CD4-positive, alpha-beta T cell treated with Interferon gamma for 1 hour (primary cell): ENCODE measurements around the gene CORO2A.

Experiments used
- DNase-seq: peaks from one replicate; pipeline ENCODE4 v3.0.0-alpha.2; 2020

Gene CORO2A

DNA sequence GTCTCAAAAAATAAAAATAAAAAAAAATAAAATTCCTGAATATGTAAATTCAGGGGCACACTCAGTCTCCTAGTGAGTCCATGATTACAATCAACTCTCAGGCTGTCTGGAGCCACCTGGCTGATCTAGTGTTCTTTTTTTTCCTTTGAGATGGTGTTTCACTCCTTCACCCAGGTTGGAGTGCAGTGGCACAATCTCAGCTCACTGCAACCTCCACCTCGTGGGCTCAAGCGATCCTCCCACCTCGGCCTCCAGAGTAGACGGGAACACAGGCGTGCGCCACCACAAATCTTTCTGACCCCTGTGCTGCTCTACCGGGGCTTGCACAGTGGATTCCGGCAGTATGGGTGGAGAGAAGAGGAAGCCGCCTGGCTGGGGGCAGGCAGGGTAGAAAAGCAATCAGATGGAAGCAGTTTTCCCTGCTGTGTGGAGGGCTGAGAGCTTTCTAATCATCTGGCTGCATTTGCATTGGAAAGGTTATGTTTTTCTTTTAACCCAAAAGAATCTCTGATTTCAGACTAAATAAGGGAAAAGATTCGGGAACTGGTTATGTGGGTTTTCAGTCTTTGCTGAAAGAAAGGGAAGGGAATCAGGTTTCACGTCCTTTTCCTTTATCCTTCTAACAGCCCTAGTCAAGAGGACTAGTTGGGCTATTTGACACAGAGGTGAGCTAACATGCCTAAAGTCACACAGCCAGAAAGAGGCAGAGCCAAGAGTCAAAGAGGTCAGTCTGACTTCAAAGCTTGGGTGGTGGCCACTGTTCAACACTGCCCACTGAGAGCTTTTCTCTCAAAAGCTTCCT lies 26.3 kb upstream of the CORO2A start:
- DNase-seq, result no peak

- DNase-seq, result no peak
These were observed 24.8 kb upstream of the CORO2A start for GRCh38 chr9:98217255-98217654.

- no peak for DNase-seq
These were observed 24.0 kb upstream of the CORO2A start for GRCh38 chr9:98216391-98216790.

DNA sequence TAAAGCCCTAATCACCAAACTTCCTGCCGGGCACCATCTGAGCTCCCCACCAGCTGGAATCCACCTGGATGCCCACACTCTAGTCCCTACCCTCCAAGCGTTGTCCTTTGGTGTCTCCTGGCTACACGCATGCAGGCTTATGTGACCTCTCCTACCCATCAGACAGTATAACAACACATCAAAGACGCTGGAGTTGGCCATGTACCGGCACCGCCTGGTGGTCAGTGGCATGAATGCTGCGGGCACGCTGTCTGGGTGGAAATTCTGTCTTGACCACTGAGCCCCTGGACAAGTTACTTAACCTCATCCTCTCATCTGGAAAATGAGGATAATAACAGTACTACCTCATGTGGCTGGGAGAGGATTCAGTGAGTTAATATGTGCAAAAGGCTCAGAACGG lies 23.4 kb upstream of the CORO2A start:
- no peak for DNase-seq

- DNase-seq, result no peak
These were observed 22.8 kb upstream of the CORO2A start for GRCh38 chr9:98215271-98215670.

GRCh38 chr9:98214811-98215210 lies 22.4 kb upstream of the CORO2A start:
- DNase-seq, result no peak

DNA sequence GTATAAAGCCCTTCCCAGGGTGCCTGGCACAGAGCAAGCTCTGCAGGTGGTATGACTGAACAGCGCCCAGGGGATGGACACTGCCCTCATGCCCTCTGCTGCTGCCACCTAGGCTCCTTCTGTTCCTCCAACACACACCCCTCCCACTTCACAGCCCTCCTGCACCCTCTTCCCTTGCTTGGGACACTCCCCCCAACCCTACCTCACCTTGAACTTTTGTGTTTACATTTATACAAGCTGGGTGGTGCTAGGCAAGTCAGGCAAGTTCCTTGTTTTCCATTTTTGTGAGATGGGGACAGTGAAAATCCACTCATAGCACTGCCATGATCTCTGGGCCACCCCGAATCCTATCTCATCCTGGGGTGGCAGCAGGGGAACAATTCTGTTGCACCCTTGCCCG lies 18.8 kb upstream of the CORO2A start:
- no peak for DNase-seq

DNA sequence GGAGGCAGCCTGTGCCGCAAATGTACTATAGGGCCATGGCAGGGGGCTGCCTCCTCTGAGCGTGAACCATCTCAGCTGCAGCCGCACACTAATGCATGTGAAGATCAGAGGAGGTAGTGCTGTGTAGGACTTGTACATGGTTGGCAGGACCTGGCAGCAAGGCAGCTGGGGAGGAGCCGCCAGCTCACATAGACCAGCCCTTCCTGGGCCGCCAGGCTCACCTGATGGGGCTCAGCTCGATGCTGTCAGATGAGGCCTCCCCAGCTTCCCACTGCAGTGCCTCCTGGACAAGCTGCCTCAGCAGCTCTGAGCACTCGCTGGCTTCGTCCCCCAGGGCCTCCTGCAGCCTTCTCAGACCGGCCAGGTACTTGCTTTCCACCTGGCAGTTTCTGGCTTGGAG lies 18.0 kb upstream of the CORO2A start:
- no peak for DNase-seq

DNA sequence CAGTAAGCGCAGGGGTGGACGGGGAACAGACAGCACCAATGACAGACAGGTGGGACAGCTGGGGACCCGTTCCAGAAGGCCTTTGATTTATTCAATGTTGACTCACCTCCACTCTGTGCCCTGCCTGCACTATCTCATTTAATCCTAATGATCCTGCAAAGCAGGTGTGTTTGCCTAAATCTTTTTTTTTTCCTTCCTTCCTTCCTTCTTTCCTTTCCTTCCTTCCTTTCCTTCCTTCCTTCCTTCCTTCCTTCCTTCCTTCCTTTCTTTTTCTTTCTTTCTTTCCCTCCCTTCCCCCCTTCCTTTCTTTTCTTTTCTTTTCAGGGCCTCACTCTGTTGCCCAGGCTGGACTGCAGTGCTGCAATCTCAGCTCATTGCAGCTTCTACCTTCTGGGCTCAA lies 17.1 kb upstream of the CORO2A start:
- DNase-seq, result no peak

DNA sequence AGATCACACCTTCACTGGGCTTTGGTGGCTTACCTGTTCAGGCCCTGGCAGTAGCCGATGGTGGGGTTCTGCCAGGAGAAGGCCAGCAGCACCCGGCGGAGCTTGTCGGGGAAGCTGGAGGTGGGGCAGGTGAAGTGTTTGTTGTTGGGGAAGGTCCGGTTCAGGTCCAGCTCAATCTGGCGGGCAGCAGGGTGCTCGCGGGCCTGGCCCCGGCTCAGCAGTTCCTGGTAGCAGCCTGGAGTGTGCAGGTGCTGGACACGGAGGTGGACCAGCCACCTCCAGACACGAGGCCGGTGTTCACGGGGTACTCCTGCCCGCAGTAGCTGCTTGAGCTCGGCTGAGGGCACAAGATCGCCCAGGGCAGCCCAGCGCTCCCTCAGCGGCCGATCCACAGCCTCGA lies 16.2 kb upstream of the CORO2A start:
- DNase-seq, result no peak

- no peak for DNase-seq
These were observed 15.2 kb upstream of the CORO2A start for GRCh38 chr9:98207606-98208005.

- DNase-seq, result no peak
These were observed 14.3 kb upstream of the CORO2A start for GRCh38 chr9:98206754-98207153.

DNA sequence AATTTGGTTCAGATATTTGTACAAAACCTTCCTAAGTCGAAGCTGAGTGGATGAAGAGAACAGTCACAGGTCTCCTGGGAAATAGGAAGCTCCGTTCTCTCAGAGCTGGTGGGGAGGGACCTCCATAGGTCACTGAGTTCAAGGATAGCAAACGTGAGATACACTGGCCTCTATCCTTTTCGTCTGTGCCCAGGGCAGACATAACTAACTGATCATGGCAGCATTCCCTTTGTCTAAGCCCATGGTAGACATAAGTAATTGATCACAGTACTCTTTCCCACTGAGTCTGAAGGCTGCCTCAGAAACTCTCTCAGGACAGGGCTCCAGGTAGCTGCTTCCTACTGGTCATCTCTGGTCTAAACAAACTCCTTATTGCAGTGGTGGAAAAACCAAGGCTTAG lies 12.3 kb upstream of the CORO2A start:
- DNase-seq, result no peak

DNA sequence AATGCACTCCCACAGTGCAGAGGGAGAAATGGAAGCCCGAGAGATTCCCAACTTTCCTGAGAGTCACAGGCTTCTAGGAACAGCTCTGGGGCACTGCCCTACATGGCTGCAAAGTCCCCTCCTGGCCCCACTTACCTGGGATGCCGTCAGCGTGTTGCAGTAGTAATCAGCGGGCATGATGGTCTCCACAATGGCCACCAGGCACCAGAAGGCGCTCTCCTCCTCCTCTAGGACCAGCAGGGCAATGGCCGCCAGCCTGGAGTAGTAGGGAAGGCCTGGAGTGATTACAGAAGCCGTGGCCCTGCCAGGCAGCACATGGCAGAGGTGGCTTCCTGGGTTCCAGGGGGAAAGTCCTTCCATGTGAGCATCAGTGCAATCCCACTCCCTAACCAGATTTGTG lies 10.7 kb upstream of the CORO2A start:
- no peak for DNase-seq

GRCh38 chr9:98202252-98202651 lies 9.8 kb upstream of the CORO2A start:
- no peak for DNase-seq

DNA sequence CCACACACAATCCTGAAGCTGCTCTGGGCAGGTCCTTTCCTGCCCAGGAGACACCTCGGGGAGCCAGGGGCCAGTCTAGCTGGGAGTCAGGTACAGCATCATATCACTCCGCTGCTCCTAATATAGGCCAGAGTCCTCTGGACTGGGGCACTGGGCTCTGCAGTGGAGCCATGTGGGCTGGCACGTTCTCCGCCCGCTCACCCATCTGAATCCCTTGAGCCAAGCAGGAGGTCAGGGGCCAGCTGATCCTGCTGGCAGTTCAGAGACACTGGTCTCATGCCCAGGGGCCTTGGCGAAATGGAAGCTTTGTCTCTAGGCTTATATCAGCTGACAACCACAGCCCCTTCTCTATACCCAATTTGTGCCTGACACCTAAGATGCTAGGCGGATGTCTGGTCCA lies 9.3 kb upstream of the CORO2A start:
- DNase-seq, result no peak

DNA sequence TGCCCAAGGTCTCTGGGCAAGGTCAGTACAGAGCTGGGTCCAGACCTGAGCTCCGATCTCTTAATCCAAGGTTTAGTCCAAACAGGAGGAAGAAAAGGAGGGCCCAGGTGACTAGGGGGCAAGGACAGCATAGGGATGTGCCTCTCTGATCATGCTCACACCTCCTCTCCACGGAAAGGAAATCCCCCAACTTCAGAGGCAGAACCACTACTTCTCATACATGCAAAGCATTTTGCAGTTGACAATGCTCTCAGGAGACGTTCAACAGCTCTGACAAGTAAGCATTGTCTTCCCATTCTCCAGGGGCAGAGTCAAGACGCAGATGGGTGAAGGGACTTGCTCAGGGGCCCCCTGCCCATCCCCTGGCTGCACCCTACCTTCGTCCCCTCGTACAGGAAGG lies 8.7 kb upstream of the CORO2A start:
- DNase-seq, result no peak

DNA sequence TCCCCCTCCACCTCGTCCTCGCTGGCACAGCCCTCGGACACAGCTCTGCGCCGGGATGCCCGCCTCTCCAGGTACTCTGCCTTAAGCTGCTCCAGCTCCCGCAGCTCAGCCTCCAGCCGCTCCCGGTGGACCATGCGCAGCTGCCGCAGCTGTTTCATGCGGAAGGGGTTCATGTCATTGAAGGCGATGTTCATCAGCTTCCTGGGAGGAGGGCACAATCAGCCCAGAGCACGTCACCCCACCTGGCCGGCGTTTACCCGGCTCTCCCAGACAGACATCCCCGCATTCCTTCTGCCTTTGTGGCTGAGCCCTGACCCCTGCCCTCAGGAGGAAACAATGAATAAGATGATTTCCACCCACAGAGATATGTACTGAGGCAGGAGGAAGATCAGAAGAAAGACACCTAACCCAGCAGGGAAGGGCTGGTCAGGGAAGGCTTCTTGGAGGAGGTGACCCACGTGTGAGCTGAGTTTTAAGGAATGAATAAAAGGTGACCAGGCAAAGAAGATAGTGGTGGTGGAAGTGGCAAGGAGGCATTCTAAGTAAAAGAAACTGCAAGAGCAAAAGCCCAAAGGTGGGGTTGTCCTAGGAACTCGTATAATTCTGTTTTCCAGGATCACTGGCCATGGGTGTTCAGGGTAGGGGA lies 7.1 kb upstream of the CORO2A start:
- no peak for DNase-seq

GRCh38 chr9:98195671-98196070 lies 3.2 kb upstream of the CORO2A start:
- no peak for DNase-seq

GRCh38 chr9:98193336-98193944 lies 1.0 kb upstream of the CORO2A start:
- no peak for DNase-seq

DNA sequence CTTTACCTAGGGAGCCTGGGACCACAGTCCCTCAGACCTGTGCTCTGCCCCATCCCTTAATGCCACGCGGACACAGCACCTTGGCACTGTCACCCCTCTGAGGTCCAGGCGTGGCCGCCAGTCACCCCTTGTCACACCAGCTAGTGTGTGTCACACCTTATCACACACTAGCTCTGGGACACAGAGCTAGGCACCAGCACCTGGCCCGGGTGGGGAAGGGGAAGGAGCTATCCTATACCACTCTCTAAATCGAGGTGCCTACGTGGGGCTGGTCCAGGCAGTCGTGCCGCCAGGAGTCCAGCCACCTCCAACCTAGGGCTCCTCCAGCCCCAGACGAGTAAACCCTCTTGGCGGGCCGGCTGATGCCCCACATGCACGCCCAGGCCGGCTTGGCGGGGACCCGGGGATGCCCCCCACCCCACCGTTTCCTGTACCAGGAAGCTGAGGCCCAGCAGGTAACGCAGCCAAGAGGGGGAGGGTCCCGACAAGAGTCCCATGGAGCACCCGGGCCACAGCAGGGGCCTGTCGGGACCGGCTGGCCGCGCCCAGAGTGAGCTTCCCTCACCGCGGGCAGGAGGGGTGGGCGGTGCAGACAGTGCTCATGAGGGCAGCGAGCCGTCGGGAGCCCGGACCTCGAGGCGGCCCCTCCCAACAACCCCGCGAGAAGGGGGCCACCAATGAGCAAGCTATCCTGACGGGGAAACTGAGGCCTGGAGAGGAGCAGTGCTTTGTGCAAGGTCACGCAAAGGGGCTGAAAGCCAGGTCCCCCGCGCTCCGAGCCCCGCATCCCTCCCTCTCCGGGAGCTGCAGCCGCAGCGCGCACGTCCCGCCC lies 550 bp downstream of the CORO2A start:
- no peak for DNase-seq

DNA sequence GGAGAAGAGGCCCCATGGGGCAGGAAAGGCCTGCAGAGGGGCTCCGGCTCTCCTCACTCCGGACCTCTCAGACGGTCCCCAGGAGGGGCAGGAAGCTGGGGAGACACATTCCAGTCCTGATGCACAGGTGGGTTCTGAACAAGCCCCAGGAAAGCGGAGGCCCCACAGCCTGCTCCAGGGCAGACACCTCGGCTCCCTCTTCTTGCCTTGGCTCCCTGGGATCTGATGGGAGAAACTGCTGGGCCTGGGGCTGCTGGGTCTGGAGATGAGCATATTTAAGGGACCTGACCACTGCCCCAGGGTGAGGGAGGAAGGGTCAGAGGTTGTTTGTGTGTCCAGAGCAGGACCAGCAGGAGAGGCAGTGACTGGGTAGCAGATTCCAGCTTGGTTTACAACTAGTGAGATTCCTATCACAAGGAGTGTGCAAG lies 1.2 kb downstream of the CORO2A start:
- no peak for DNase-seq

DNA sequence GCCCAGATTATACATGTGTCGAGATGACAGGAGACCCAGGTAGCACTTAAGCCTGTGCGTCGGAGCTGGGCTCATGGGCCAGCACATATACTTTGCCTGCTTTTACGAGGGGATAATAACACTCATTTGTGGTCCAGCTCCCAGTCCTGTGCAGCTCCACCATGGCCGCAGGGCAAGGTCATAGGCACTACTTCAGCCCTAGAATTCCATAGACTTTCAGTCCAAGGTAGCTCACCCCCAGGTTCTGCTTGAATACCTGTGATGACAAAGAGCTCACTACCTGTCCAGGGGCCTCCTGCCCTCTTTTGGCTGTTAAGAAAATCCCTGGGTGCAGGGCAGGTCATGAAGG lies 1.7 kb downstream of the CORO2A start:
- no peak for DNase-seq

DNA sequence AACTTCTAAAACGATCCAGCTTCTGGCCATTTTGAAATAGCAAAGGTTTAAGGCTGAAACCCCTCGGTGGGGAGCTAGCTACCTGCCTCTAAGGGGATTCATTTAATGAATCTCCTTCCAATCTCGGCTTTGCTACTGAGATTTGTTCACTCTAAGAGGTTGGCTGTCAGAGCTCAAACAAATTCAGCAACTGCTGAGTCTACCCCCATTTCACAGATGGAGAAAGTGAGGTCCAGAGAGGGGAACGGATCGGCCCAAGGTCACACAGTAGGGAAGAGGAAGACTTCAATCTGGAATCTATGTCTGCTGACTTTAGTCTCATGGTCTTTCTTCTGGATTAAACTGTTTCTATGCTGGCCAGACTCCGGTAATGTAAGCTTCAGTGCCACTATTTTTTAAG lies 3.0 kb downstream of the CORO2A start:
- DNase-seq, result no peak
